ENCODE measurements around the gene JCHAIN.
"Not testable (repeated sequence)": the region's sequence is repeated elsewhere in the genome, so short reads cannot be mapped to it uniquely, and the experiment has no call there.

The JCHAIN gene

DNA sequence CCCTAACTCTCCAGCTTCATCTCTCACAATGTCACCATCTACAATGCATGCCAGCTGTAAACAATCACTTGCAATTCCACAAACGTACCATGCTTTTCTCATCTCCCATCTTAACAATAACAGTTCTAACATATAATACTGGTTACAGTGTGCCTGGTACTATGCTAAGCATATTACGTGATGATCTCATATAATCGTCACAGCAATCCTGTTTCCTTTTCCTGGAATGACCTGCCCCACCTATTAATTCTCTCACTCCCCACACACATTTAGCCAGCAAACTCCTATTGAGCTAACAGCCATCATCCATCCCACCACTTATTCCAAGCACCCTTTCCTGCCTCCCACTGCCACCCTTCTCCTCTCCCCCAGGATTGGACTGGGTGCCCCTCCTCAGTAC is 7.9 kb downstream of the JCHAIN start:
- Histone ChIP-seq H3K9ac (ENCODE audit: low read length) (no peak overlapping the region), H3K9me3 (ENCODE audit: control insufficient read depth, low read length) (no peaks in the 10 kb centered on the region), H3K4me3 (ENCODE audit: low read length) (no peak overlapping the region), H3K36me3 (ENCODE audit: control insufficient read depth, insufficient read depth, low read length) (no peaks in the 10 kb centered on the region), H3K4me1 (ENCODE audit: control insufficient read depth, insufficient read depth, low read length) (no peaks in the 10 kb centered on the region), H3K27me3 (ENCODE audit: control insufficient read depth, insufficient read depth, low read length) (no peaks in the 10 kb centered on the region)

DNA sequence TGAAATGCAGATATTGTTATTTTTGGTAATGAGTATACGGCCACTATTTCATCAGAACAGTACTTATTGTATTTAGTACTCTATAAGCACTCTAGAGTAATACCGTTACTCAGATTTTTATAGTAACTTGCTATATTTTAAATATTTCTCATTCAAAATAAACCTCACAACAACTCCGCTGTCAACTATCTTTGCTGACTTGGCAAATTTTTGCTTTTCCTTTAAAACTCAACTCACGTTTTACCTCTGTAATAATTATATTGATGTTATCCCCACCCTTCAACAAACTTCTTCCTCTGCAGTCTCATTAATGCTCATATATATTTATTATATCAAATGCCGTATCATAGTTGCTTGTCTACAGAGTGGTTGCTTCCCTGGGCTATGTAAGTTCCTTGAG is 9.0 kb downstream of the JCHAIN start:
- no peak overlapping the region for H3K4me3 ChIP-seq (ENCODE audit: low read length)
- no peak overlapping the region for H3K9ac ChIP-seq (ENCODE audit: low read length)
- H3K27me3 ChIP-seq (ENCODE audit: control insufficient read depth, insufficient read depth, low read length): no peaks in the 10 kb centered on the region
- no peaks in the 10 kb centered on the region for H3K9me3 ChIP-seq (ENCODE audit: control insufficient read depth, low read length)
- no peaks in the 10 kb centered on the region for H3K36me3 ChIP-seq (ENCODE audit: control insufficient read depth, insufficient read depth, low read length)
- no peaks in the 10 kb centered on the region for H3K4me1 ChIP-seq (ENCODE audit: control insufficient read depth, insufficient read depth, low read length)

DNA sequence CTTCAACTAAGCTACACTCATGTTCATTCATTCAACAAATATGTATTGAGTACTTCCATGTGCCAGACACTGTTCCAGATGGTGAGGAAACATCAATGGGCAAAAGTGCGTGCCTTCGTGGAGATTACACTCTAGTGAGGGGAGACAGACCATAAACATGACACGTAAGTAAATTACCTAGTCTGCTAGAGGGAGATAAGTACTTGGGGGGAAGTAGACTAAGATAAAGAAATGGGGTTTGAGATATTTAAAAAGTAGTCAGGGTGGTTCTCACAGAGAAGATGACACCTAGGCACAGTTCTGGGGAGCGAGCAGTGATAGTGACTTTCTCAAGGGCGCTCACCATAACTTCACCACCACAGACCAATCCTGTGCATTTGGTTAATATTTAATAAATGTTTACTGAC is 11.7 kb downstream of the JCHAIN start:
- no peak overlapping the region for H3K9ac ChIP-seq (ENCODE audit: low read length)
- no peaks in the 10 kb centered on the region for H3K4me1 ChIP-seq (ENCODE audit: control insufficient read depth, insufficient read depth, low read length)
- no peaks in the 10 kb centered on the region for H3K27me3 ChIP-seq (ENCODE audit: control insufficient read depth, insufficient read depth, low read length)
- no peaks in the 10 kb centered on the region for H3K36me3 ChIP-seq (ENCODE audit: control insufficient read depth, insufficient read depth, low read length)
- H3K9me3 ChIP-seq (ENCODE audit: control insufficient read depth, low read length): no peaks in the 10 kb centered on the region
- no peak overlapping the region for H3K4me3 ChIP-seq (ENCODE audit: low read length)

DNA sequence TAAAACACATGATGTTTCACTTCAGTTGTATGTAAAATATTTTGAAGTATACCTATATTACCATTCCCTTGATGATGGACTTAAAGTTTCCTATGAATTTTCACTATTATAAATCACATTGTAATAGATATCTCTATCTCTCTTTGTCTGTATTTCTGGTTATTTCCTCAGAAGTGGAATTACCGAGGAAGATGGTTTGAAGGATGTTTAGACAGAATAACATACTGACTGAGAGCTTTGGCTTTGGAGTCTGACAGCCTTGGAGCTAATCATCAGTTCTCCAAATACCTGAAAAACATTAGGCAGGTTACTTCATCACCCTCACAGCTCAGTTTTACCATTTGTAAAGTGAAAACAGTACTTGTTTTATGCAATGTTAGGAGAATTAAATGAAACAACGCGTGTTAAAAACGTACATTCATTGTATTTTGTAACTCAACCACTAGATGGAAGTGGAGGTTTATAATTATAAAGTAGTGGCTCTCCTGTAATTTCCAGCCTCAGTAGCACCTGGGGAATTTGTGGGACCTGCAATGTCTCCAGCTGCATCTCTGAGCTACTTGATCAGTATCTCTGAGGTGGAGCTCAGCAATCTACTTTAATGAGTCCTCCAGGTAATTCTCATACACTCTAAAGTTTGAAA is 14.3 kb downstream of the JCHAIN start:
- no peak overlapping the region for H3K4me3 ChIP-seq (ENCODE audit: low read length)
- no peak overlapping the region for H3K9ac ChIP-seq (ENCODE audit: low read length)
- H3K4me1 ChIP-seq (ENCODE audit: control insufficient read depth, insufficient read depth, low read length): no peaks in the 10 kb centered on the region
- H3K36me3 ChIP-seq (ENCODE audit: control insufficient read depth, insufficient read depth, low read length): no peaks in the 10 kb centered on the region
- no peaks in the 10 kb centered on the region for H3K27me3 ChIP-seq (ENCODE audit: control insufficient read depth, insufficient read depth, low read length)
- H3K9me3 ChIP-seq (ENCODE audit: control insufficient read depth, low read length): no peaks in the 10 kb centered on the region

DNA sequence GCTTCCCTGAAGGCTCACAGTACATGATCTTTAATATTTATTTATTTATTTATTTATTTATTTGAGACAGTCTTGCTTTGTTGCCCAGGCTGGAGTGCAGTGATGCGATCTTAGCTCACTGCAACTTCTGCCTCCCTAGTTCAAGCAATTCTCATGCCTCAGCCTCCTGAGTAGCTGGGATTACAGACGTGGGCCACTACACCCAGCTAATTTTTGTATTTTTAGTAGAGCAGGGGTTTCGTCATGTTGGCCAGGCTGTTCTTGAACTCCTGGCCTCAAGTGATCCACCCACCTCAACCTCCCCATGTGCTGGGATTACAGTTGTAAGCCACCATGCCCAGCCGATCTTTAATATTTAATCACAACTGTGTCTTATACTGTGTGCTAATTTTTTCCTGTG is 15.6 kb downstream of the JCHAIN start:
- not testable (repeated sequence) for H3K4me1 ChIP-seq (ENCODE audit: control insufficient read depth, insufficient read depth, low read length); H3K9me3 ChIP-seq (ENCODE audit: control insufficient read depth, low read length); H3K36me3 ChIP-seq (ENCODE audit: control insufficient read depth, insufficient read depth, low read length); H3K27me3 ChIP-seq (ENCODE audit: control insufficient read depth, insufficient read depth, low read length); H3K4me3 ChIP-seq (ENCODE audit: low read length); H3K9ac ChIP-seq (ENCODE audit: low read length)

DNA sequence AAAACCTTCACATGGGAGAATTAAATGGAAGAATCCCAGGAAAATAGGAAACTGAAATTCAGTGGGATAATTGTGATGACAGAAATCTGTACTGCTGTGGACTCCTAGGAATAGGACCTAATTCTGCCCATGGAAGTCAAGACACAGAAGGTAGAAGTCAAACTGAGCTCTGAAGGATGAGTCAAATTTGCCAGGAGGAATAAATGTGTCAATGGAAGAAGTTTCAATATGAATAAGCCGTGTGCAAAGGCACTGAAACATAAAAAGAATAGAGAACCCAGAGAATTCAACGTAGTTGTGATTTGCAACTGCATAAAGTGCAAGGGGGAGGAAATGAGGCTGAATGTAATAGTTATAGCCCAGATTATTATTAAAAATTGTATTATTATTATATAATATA is 26.1 kb downstream of the JCHAIN start:
- Histone ChIP-seq H3K36me3 (ENCODE audit: control insufficient read depth, insufficient read depth, low read length) (no peaks in the 10 kb centered on the region), H3K4me1 (ENCODE audit: control insufficient read depth, insufficient read depth, low read length) (peaks cover 4% of the 10 kb centered on the region), H3K4me3 (ENCODE audit: low read length) (no peak overlapping the region), H3K9ac (ENCODE audit: low read length) (no peak overlapping the region), H3K9me3 (ENCODE audit: control insufficient read depth, low read length) (no peaks in the 10 kb centered on the region), H3K27me3 (ENCODE audit: control insufficient read depth, insufficient read depth, low read length) (no peaks in the 10 kb centered on the region)

DNA sequence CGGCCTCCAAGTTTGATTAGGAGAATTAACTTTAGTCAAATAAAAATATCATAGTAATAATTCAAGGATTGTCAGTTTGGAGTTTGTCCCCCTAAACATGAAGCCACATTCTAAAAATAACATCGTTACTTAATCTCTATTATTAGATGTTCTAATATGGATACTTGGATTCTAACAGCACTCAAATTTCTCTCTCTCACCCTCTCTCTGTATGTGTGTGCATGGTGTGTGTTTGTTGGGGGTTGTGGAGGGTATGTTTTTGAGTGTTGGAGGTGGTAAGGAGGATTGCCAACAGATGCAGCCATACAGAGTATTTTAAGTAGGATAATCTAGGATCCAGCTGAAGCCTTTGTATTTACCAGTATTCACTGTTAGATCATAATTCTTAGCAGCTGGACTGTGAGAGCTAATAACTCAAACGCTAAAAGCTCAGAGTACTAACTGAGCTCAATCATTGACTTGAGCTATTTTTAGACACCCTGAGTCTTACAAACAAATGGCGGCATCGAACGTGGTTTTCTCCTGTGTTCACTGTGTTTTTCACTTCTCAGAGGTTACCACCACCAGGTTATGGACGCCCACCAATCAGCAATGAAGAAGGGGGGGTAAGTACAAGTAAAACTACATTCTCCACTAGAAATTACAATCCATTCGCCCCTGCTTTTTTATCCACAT is 28.9 kb downstream of the JCHAIN start:
- Histone ChIP-seq H3K4me3 (ENCODE audit: low read length) (no peak overlapping the region), H3K9ac (ENCODE audit: low read length) (peak overlapping the region; percentile 31), H3K36me3 (ENCODE audit: control insufficient read depth, insufficient read depth, low read length) (no peaks in the 10 kb centered on the region), H3K4me1 (ENCODE audit: control insufficient read depth, insufficient read depth, low read length) (peaks cover 4% of the 10 kb centered on the region), H3K9me3 (ENCODE audit: control insufficient read depth, low read length) (no peaks in the 10 kb centered on the region), H3K27me3 (ENCODE audit: control insufficient read depth, insufficient read depth, low read length) (no peaks in the 10 kb centered on the region)

DNA sequence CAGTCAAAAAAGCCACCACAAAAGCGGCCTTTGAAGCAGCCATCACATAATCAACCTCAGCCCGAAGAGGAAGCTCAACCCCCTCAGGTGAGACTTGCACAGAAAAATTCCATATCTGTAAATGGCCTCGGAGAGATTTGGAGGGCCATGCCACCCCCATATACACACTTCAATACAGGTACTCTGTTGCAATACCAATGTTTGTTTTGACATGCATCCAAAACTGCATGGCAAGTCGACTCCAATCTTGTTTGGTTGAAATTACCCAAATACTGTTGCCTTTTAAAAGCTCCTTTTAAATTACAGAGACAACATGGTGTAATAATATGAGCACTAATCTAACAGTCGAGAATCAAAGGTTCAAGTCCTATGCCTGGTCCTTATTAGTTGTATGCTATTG is 31.8 kb downstream of the JCHAIN start:
- Histone ChIP-seq H3K27me3 (ENCODE audit: control insufficient read depth, insufficient read depth, low read length) (no peaks in the 10 kb centered on the region), H3K4me3 (ENCODE audit: low read length) (no peak overlapping the region), H3K9ac (ENCODE audit: low read length) (no peak overlapping the region), H3K9me3 (ENCODE audit: control insufficient read depth, low read length) (no peaks in the 10 kb centered on the region), H3K4me1 (ENCODE audit: control insufficient read depth, insufficient read depth, low read length) (peaks cover 4% of the 10 kb centered on the region), H3K36me3 (ENCODE audit: control insufficient read depth, insufficient read depth, low read length) (no peaks in the 10 kb centered on the region)

DNA sequence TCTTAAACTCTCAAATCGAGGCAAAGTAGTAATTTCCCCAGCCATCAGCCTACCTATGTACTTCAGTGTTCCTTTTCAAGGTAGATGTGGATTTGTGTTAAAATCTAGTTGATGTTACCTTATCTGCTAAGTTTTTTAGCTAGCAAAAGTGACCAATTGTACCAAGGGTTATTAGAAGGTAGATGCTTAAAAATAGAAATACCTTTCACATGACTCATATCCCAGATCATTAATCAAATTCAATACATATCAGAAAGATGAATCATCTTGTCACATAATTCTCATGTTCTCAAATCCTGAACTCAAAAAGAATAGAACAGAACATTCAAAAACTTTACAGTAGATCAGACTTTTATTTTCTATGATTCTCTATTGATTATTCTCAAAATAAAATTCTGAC is 34.3 kb downstream of the JCHAIN start:
- Histone ChIP-seq H3K9ac (ENCODE audit: low read length) (no peak overlapping the region), H3K27me3 (ENCODE audit: control insufficient read depth, insufficient read depth, low read length) (no peaks in the 10 kb centered on the region), H3K4me3 (ENCODE audit: low read length) (no peak overlapping the region), H3K36me3 (ENCODE audit: control insufficient read depth, insufficient read depth, low read length) (no peaks in the 10 kb centered on the region), H3K9me3 (ENCODE audit: control insufficient read depth, low read length) (no peaks in the 10 kb centered on the region), H3K4me1 (ENCODE audit: control insufficient read depth, insufficient read depth, low read length) (peaks cover 2% of the 10 kb centered on the region)

DNA sequence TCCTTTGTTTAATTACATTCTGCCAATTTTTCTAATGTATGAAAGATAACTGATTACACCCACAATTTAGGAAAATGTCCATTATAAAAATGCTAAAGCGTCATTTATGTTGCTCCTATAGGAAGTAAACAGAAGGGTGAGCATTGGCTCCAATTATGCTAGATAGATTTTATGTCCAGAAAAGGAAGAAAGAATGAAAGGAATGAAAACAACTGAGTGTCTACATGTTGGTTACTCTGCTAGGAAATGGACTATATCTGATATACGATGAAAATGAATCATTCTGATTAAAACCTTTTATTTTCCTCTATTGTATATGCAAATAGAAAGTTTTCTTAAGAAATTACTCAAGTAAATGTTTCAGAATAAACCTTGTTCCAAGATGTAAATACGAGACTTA is 36.1 kb downstream of the JCHAIN start:
- no peaks in the 10 kb centered on the region for H3K4me1 ChIP-seq (ENCODE audit: control insufficient read depth, insufficient read depth, low read length)
- no peaks in the 10 kb centered on the region for H3K9me3 ChIP-seq (ENCODE audit: control insufficient read depth, low read length)
- H3K4me3 ChIP-seq (ENCODE audit: low read length): no peak overlapping the region
- H3K27me3 ChIP-seq (ENCODE audit: control insufficient read depth, insufficient read depth, low read length): no peaks in the 10 kb centered on the region
- no peak overlapping the region for H3K9ac ChIP-seq (ENCODE audit: low read length)
- no peaks in the 10 kb centered on the region for H3K36me3 ChIP-seq (ENCODE audit: control insufficient read depth, insufficient read depth, low read length)

DNA sequence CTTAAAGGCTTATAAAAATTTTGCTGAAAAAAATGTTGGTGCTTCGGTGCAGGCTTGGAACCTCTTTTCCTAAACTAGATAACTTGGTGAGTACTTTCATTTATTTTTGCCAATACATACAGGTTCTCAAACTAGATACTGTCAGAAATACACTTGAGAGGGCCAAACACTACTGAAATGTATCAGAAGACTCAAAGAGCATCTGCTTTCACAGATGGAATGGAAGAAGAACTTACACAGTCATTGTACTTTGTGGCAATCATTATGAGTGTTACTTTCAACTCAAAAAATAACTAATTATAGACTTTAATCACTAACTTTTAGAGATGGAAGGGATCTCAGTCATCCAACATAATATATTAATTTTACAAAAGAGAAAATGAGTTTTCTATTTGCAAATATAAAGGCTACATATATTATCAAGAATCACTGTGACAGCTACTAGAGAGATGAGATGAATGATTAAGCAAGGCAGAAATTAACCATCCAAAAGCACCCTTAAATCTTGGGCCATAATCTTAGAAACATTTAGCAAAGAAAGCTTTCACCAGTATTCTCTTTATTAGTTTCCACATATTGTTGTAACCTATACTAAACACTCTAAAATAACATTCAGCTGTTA is 36.7 kb downstream of the JCHAIN start:
- Histone ChIP-seq H3K36me3 (ENCODE audit: control insufficient read depth, insufficient read depth, low read length) (no peaks in the 10 kb centered on the region), H3K9ac (ENCODE audit: low read length) (no peak overlapping the region), H3K9me3 (ENCODE audit: control insufficient read depth, low read length) (no peaks in the 10 kb centered on the region), H3K4me1 (ENCODE audit: control insufficient read depth, insufficient read depth, low read length) (no peaks in the 10 kb centered on the region), H3K27me3 (ENCODE audit: control insufficient read depth, insufficient read depth, low read length) (no peaks in the 10 kb centered on the region), H3K4me3 (ENCODE audit: low read length) (no peak overlapping the region)

DNA sequence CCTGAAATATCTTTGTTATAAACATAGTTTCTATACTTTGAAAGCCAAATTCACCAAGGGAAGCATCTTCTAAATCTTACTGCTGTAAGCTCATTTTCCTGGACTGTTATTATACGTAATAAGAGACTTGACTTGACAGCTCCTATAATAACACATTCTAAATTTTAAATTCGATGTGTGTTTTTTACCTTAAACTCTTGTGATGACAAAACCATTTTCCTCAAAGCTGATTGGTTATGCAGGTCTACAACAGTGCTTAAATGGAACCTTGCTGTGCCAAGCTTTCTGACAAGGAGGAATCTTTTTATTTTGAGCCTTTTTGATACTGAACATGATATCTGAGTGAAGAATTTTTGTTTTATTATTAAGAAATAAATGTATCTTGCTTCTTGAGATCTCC is 37.9 kb downstream of the JCHAIN start, which contains the start of gene ENAM:
ENAM (plus strand) TSS at position 301 of the 400 bp plus-strand sequence. CDS start 757 bp downstream, outside the sequence.
- H3K9me3 ChIP-seq (ENCODE audit: control insufficient read depth, low read length): no peaks in the 10 kb centered on the region
- no peak within 1 kb of the TSS for H3K4me3 ChIP-seq (ENCODE audit: low read length)

More for the DNA sequence above, 37.9 kb downstream of the JCHAIN start, which contains the start of gene ENAM:
- Histone ChIP-seq H3K4me1 (ENCODE audit: control insufficient read depth, insufficient read depth, low read length) (peaks cover 4% of the 10 kb centered on the region), H3K9ac (ENCODE audit: low read length) (no peak within 1 kb of the TSS), H3K36me3 (ENCODE audit: control insufficient read depth, insufficient read depth, low read length) (no peaks in the 10 kb centered on the region), H3K27me3 (ENCODE audit: control insufficient read depth, insufficient read depth, low read length) (no peaks in the 10 kb centered on the region)

Measured in mucosa of stomach (tissue), 1 donor.